MG63 (cell line): ENCODE results near the gene ARFGAP2. TPM values are rescaled to one million over a fixed set of nuclear protein-coding genes. Genes with fewer than 3 reads are reported as not detected.
"Not testable (repeated sequence)": the region's sequence is repeated elsewhere in the genome, so short reads cannot be mapped to it uniquely, and the experiment has no call there.

ENCODE experiments used
- DNase-seq: peaks from one replicate; pipeline ENCODE4 v3.0.0-alpha.2; 2020
- H3K27me3 ChIP-seq: fragments of 250-450 bp; sonication (Bioruptor Pico); 2 replicates; pipeline ENCODE4 v1.5.1; 2020; ENCODE audit warnings: mild to moderate bottlenecking, moderate library complexity
- H3K36me3 ChIP-seq: fragments of 250-450 bp; sonication (Bioruptor Pico); 2 replicates; pipeline ENCODE4 v1.5.1; 2020; ENCODE audit warnings: mild to moderate bottlenecking, moderate library complexity
- H3K4me3 ChIP-seq: fragments of 250-450 bp; sonication (Bioruptor Pico); 2 replicates; pipeline ENCODE4 v1.5.1; 2020; ENCODE audit warnings: mild to moderate bottlenecking, moderate library complexity
- H3K9me3 ChIP-seq: fragments of 250-450 bp; sonication (Bioruptor Pico); 2 replicates; pipeline ENCODE4 v1.5.1; 2020; ENCODE audit warnings: mild to moderate bottlenecking, moderate library complexity
- total RNA-seq: library from RNA; depleted of rRNA; stranded (reverse); fragments of >200 nt; shearing (Covaris generic); gene quantifications from 2 replicates; pipeline ENCODE4 v1.2.3, GENCODE V29; 2014; ENCODE audit warnings: low replicate concordance

ARFGAP2 gene
- total RNA-seq, 1 experiment from 2014 or later = 71.0 TPM

DNA sequence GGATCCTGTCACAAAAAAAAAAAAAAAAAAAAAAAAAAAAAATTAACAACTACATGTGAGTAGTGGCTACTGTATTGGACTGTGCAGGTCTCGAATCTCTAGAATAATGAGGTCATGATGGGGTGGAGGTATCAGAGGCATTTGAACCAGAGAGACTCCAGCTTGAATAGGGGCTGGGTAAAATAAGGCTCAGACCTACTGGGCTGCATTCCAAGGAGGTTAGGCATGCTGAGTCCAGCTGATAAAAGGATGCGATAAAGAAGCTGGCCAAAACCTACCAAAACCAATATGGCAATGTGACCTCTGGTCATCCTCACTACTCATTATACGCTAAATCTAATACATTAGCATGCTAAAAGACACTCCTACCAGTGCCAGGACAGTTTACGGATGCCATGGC, 15.4 kb upstream of the ARFGAP2 start:
- no peaks in the 10 kb centered on the region for H3K27me3 ChIP-seq
- no peaks in the 10 kb centered on the region for H3K9me3 ChIP-seq
- no peaks in the 10 kb centered on the region for H3K36me3 ChIP-seq
- DNase-seq = no peak
- no peak overlapping the region for H3K4me3 ChIP-seq

DNA sequence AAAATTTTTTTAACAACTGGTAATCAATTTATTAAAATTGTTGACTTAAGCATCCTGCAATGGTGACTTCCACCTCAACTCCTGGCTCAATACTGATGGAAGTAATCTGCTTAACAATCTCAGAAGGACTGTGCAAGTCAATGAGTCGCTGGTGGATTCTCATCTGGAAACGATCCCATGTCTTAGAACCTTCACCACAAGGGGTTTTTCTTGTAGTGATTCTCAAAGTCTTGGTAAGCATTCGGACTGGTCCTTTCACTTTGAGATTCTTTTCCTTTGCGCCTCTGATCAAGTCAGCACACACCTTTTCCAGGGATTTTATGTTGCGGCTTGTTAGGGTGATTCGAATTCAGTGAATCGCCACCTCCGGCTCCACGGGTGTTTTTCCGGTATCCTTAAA, 14.5 kb upstream of the ARFGAP2 start:
- not testable (repeated sequence) for DNase-seq, H3K36me3 ChIP-seq, H3K27me3 ChIP-seq, H3K4me3 ChIP-seq, H3K9me3 ChIP-seq

DNA sequence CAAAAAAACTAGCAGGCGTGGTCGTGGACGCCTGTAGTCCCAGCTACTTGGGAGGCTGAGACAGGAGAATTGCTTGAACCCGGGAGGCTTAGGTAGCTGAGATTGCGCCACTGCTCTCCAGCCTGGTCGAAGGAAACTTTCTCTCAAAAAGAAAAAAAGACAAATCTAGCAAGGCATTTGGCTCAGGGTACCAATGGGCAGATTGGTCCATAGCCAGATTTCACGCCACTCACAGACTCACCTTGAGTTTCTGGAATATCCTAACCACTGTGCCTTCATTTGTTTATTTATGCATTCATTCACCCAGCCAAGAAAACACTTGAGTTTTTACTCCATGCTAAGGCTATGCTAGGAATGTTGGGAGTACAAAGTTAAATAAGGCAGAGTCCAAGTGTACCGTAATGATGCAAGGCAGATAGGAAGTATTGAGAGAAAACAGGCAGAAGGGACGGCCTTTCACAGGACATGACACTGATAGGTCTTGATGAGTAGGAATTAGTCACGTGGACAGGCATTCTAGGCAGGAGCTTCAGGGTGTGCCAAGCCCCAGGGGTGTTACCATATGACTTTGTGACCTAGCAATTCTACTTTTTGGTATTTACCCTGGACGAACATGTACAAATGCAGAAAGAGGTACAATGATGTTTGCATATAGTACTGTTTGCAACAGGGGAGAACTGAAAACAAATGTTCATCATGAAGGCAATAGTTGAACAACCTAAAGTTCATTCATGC, 12.6 kb upstream of the ARFGAP2 start:
- H3K4me3 ChIP-seq = no peak overlapping the region

DNA sequence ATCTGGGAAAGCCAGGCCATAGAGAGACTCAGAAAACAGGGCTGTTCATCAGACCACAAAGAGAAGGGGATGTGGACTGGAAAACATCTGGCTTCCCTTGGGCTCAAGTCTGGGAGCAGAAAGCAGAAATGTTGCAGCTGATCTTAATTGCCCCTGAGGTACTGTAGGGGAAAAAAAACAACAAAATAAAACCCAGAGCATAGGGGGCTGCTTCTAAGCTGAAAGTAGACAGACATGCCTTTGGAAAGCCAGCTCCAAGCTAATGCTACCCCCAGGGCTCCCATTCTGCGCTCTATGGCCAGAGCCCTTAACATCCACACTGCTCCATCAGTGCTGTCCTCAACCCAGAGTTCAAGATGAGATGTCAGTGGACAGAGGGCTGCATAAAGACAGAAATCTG, 11.6 kb upstream of the ARFGAP2 start:
- Histone ChIP-seq H3K27me3 (no peaks in the 10 kb centered on the region), H3K36me3 (peaks cover 5% of the 10 kb centered on the region; the same call in 1 of the 2 replicates), H3K4me3 (no peak overlapping the region), H3K9me3 (no peaks in the 10 kb centered on the region)
- DNase-seq = no peak

More for the DNA sequence above, 12.6 kb upstream of the ARFGAP2 start:
- DNase-seq = peak; percentile 88
- no peaks in the 10 kb centered on the region for H3K27me3 ChIP-seq
- H3K9me3 ChIP-seq = no peaks in the 10 kb centered on the region
- H3K36me3 ChIP-seq = peaks cover 4% of the 10 kb centered on the region; the same call in 1 of the 2 replicates

DNA sequence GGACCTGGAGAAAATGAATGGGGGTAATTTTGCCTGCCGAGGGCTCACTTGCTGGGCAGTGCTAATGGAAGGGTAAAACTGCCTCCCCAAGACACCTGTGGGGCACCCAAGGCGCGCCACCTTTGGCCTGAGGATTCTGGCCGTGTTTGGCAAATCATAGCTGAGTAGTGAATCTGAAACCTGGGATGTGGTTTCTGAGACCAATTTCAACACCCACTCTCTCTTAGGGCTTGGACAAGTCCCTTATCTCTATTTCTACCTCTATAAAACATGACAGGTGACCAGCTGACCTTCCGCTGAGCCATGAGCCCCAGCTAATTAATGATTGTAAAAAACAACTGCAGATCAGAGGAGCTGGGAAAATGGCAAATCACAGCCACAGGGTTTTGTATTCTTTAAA, 11.0 kb upstream of the ARFGAP2 start:
- Histone ChIP-seq H3K36me3 (peaks cover 5% of the 10 kb centered on the region; the same call in 1 of the 2 replicates), H3K4me3 (no peak overlapping the region), H3K9me3 (no peaks in the 10 kb centered on the region), H3K27me3 (no peaks in the 10 kb centered on the region)
- no peak for DNase-seq

DNA sequence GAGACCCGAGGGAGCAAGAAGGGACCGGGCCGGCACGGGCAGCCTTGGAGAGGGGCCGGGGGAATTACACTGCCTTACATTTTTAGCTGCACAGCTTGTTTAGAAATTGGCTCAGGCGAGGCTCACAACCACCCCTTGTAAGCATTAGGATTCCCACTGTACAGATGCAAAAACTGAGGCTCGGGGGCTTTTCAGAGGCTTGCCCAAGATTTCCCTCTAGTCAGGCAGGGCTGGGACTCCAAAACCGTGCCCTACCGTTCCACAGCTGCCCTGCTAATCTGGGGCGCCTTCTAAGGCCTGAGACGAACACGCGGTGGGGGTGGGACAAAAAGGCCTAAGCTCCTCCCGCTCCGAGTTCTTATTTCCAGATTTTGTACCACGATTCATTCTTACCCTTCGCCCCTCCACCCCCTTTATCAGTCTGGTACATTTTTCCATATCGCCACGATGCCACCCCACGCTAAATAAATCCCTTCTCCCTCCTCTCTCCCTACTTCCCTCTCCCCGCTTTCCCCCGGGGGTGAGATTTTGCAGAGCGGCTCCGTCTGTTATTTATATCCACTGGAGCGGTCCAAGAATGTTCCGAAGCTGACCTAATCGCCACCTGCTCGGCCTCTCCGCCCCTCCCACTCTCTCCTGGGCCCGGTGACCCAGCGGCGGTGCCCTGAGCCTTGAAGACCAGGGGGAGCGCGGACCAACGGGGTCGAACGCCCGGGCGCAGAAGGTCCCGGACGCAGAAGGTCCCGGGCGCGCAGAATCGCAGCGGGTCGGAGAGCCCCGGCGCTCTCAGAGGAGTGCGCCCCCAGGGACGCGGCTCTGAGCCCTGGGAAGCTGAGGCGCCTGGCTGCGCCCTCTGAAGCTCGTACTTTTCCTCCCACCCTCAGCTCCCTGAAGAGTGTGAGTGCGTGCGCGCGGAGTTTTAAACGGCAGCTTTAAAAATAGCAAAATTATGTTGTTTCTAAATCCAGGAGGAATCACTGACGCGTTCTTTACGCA, 10.3 kb upstream of the ARFGAP2 start:
- Histone ChIP-seq H3K36me3 (peaks cover 5% of the 10 kb centered on the region; the same call in 1 of the 2 replicates), H3K4me3 (peak overlapping the region; percentile 68), H3K27me3 (no peaks in the 10 kb centered on the region), H3K9me3 (no peaks in the 10 kb centered on the region)
- peak; percentile 51 for DNase-seq

DNA sequence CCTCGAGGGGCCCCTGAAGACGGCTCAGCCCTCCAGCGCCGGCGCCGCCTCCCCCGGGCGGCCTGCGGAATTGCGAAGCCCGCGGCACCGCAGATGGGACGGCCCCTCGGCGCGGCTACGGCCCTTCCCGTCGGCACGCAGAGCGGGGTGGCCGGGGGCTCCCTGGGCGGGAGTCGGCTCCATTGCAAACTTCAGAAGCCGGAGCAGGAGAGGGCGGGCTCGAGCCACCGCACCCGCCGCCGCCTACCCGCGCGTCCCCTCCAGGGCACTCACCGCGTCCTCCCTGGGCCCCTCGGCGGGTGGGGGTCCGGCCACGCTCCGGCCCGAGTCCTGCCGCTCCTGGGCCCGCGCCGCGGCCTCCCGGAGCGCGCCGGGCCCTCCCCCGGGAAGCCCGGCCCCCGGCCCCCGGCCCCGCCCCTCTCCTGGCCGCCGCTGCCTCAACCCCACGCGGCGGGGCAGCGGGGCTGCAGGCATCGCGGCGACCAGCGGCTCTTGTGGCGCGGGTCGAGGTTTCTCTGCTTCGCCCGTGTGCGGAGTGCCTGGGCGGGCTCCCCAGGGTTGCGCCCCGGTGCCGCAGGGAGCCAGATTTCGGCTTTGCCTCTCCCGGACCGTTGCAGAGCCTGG, 9.5 kb upstream of the ARFGAP2 start, which contains the start of gene PACSIN3:
Gene PACSIN3, minus strand, starts transcription at position 359 of the 624 bp plus-strand sequence. CDS start 3,707 bp downstream, outside the sequence.
- DNase-seq = peak; percentile 70
- Histone ChIP-seq H3K9me3 (no peaks in the 10 kb centered on the region), H3K27me3 (no peaks in the 10 kb centered on the region), H3K4me3 (peak within 1 kb of the TSS; percentile 68), H3K36me3 (peaks cover 5% of the 10 kb centered on the region; the same call in 1 of the 2 replicates)

DNA sequence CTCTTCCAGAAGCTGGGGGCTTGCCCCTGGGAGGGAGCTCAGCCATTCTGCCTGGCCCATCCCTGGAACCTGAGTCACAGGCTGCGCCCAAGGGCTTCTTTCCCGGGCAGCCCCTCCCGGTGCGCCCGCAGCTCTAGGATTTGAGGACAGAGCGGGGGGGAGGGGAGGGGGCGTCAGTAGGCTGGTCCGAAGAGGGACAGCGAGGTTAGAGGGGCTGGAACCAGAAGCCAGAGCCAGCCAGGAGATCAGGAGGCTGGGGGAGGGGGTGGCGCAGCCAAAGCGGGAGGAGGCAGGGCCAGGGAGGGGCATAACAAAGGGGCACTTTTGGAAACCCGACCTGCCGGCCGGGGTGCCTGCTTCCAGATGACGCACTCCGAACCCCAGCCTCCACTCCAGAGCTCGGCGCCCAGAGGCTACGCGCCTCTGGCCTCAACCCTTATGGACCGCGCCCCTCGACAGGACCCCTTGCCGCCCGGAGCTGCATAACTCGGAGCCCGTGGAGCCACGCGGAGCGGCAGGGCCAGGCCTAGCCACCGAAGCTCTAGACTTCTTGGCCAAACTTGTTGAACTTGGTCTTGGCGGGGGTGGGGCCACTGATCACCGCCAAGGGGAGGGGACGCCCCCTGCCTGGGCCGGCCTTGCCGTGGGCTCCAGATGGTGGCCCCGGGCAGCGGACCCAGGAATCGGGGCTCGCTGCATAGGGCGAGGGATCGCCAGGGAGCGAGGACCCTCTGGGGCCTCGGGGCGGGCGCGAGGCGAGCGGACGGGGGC, 8.8 kb upstream of the ARFGAP2 start:
- Histone ChIP-seq H3K4me3 (peak overlapping the region; percentile 68), H3K9me3 (no peaks in the 10 kb centered on the region), H3K36me3 (peaks cover 5% of the 10 kb centered on the region; the same call in 1 of the 2 replicates), H3K27me3 (no peaks in the 10 kb centered on the region)
- peak; percentile 80 for DNase-seq

DNA sequence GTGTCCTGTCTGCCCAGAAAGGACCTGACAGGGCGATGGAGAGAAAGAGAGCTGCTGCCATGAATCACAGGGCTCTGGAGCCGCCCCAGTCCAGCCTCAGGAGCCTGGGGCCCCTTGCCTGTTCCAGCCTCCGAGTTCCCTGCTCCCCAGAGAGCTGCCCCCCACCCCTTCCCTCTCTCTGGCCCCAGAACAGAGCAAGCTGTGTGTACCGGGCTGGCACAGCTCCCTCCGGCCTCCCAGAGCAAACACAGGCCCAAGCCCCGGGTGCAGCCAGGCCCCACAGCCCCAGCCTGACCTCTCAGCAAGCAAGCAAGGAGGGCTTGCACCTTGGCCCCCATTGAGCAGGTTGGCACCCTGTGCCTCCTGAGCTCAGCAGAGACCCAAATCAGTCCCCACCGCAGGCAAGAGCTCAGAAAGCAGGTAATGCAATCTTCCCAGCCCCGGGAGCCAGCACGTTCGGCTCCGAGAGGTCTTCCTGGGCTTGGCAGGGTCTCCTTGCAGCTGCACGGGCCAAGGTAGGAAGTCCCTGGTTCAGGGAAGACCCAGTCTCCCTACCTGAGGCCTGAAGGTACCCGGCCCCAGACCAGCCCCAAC, 8.1 kb upstream of the ARFGAP2 start:
- H3K27me3 ChIP-seq = no peaks in the 10 kb centered on the region
- H3K4me3 ChIP-seq = peak overlapping the region; percentile 68
- DNase-seq = no peak
- peaks cover 9% of the 10 kb centered on the region for H3K36me3 ChIP-seq
- H3K9me3 ChIP-seq = no peaks in the 10 kb centered on the region

DNA sequence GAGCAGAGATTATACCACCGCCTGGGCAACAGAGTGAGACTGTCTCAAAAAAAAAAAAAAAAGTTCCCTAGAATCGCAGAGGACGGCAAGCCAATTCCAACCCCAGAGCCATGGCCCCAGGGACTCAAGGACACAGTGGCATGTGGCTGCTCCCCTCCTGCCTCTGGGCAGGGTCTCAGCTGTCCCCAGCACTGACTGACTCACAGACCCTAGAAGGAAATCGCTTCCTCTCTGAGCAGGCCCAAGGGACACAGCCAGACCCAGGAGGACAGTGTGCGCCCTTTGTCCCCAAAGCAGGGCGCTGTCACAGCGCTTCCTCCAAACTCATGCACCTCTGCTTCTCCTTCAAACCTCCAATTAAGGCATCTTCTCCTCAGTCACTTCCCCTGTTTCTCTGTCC, 7.3 kb upstream of the ARFGAP2 start:
- DNase-seq = no peak
- Histone ChIP-seq H3K9me3 (no peaks in the 10 kb centered on the region), H3K36me3 (peaks cover 18% of the 10 kb centered on the region), H3K27me3 (no peaks in the 10 kb centered on the region), H3K4me3 (no peak overlapping the region)

DNA sequence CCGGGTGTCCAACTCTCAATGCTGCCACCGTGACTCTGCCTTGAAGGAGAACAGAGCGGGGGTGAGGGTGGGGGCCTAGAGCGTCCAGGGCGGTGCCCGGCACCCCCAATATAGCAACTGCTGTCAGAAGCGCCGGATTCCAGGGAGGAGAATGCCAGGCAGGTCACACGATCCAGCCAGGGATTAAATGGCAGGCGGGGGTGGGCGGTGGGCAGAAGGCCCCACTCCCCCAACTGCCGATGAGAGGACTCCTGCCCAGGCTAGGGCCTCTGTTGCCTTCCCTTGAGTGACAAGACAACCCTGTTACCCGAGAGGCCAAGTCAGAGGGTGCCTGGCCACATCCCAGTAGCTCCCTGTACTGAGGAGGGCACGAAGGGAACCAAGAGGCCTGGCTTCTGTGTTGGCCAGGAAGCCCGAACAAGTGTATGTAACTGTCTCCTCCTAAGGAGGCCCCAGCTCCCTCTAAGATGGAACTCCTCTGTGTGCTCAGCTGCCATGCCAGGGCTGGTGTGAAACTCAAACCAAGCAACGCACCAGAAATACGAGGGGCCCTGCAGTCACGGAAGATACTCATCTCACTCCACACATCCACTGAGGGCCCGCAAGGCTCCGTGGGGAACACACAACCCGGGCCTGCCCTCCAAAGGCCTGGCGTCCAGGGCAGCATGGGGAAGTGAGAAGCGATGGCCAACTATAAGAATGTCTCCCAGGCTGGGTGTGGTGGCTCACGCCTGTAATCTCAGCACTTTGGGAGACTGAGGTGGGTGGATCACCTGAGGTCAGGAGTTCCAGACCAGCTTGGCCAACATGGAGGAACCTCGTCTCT, 6.6 kb upstream of the ARFGAP2 start:
- no peaks in the 10 kb centered on the region for H3K9me3 ChIP-seq
- no peak for DNase-seq
- H3K27me3 ChIP-seq = no peaks in the 10 kb centered on the region
- H3K36me3 ChIP-seq = peaks cover 18% of the 10 kb centered on the region
- no peak overlapping the region for H3K4me3 ChIP-seq

DNA sequence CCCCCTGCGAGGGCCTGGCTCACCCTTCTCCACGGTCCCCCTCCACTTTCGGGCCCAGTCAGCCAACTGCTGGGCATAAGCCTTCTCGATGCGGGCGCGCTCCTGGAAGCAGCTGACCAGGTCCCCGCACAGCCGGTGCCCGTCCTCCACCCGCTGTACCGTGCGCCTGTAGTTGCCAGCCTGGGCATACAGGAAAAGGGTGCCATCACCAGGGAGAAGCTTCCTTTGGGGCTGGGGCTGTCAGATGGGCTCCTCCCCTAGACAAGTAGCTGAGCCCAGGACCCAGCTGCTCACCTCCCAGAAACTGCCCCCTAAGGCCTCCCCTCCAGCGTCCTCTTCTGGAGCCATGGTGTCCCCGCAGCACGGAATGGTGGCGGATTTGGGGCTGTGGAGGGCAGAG, 5.7 kb upstream of the ARFGAP2 start:
- no peaks in the 10 kb centered on the region for H3K9me3 ChIP-seq
- DNase-seq = no peak
- H3K4me3 ChIP-seq = no peak overlapping the region
- no peaks in the 10 kb centered on the region for H3K27me3 ChIP-seq
- peaks cover 22% of the 10 kb centered on the region for H3K36me3 ChIP-seq

DNA sequence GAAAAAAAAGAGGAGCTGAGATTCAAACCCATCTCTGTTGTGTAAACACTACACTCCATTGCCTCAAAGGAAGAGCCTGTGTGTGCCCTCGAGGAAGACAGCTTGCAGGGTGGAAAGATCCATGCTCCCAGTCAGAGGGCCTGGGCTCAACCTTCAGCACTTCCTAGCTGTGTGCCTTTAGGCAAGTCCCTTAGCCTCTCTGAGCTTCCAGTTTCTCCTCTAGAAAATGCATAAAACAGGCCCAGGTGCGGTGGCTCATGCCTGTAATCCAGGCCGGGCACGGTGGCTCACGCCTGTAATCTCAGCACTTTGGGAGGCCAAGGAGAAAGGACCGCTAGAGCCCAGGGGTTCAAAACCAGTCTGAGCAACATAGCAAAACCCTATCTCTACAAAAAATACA, 4.6 kb upstream of the ARFGAP2 start:
- H3K9me3 ChIP-seq = no peaks in the 10 kb centered on the region
- no peaks in the 10 kb centered on the region for H3K27me3 ChIP-seq
- H3K36me3 ChIP-seq = peaks cover 23% of the 10 kb centered on the region
- no peak overlapping the region for H3K4me3 ChIP-seq
- no peak for DNase-seq

DNA sequence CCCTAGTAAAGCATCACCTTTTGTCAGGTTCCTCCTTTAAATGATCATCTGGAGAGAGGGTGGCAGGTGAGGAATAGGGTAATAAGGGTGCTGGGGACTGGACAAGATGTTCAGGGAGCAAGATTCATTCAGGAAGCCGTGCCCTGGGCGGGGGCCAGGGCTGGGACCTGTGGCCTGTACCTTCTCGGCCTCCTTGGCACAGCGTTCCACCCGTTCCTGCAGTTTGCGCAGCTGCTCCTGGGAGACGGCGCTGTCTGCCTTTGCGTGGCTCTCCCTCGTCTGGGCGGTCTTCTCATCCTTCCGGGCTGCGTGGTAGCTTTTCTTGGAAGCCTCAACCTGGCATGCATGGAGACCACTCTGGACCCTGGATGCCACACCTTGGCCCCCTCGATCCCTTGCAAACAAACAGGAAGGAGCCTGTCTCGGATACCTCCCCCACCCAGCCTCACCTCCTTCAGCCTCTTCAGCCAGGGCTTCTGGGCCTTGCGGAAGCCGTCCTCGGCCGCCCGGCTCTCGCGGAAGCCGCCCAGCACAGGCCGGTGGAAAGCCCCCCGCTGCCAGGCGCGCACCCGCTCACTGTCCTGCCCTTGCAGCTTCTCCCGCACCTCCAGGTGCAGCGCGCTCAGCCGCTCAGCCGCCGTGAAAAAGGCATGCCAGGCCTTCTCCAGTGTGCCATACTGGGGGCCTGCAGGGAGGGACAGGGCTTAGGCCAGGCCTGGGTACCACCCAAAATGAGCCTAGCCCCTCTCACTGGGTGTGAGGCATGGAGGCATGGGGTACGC, 3.5 kb upstream of the ARFGAP2 start:
- H3K36me3 ChIP-seq = peaks cover 31% of the 10 kb centered on the region
- no peaks in the 10 kb centered on the region for H3K9me3 ChIP-seq
- H3K27me3 ChIP-seq = no peaks in the 10 kb centered on the region
- DNase-seq = no peak
- no peak overlapping the region for H3K4me3 ChIP-seq
